ENCODE data around the gene KLHL9.
"Not testable (repeated sequence)": the region's sequence is repeated elsewhere in the genome, so short reads cannot be mapped to it uniquely, and the experiment has no call there.

KLHL9 gene, protein sequence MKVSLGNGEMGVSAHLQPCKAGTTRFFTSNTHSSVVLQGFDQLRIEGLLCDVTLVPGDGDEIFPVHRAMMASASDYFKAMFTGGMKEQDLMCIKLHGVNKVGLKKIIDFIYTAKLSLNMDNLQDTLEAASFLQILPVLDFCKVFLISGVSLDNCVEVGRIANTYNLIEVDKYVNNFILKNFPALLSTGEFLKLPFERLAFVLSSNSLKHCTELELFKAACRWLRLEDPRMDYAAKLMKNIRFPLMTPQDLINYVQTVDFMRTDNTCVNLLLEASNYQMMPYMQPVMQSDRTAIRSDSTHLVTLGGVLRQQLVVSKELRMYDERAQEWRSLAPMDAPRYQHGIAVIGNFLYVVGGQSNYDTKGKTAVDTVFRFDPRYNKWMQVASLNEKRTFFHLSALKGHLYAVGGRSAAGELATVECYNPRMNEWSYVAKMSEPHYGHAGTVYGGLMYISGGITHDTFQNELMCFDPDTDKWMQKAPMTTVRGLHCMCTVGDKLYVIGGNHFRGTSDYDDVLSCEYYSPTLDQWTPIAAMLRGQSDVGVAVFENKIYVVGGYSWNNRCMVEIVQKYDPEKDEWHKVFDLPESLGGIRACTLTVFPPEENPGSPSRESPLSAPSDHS

DNA sequence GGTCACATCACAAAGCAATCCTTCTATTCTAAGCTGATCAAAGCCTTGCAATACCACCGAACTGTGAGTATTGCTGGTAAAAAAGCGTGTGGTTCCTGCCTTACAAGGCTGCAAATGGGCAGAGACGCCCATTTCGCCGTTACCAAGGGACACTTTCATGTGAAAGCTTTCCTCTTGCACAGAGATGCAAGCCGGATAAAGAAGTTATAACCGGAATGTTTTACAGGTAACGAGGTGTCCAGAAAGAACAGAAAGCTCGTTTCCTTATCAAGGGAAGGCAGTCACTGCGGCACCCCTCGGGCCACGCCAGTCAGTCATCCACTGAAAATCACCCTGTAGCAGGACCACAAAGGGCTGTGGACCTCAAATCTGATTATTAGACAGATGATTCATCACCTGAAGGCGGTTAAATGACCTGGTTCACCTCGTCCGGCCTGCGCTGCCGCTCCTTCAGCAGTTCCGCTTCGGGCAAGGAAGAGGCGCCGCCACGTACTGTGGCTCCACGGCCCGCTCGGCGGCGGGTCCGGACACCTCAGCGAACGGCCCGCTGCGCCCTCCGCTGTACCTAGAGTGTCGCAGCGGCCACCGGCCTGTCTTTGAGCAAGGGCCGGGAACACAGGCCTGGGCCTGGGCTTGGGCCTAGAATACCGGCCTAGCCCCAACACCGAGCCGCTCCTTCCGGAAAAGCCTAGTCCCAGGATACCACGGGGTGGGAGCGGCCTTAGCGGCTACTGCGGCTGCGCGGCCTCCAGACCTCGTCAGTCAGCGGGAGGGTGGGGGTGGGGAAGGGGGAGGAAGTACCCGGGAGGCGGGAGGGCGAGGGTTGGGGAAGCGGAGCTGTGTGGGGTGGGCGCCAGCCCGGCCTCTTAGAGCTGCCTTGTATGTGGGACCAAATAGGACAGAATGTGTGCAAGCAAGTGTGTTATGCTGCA is at the start of gene KLHL9:
Gene KLHL9 (minus strand): TSS at position 704 of the 932 bp plus-strand sequence. CDS start 545 bp downstream, at position 159.
- peak; percentile 90 for DNase-seq

DNA sequence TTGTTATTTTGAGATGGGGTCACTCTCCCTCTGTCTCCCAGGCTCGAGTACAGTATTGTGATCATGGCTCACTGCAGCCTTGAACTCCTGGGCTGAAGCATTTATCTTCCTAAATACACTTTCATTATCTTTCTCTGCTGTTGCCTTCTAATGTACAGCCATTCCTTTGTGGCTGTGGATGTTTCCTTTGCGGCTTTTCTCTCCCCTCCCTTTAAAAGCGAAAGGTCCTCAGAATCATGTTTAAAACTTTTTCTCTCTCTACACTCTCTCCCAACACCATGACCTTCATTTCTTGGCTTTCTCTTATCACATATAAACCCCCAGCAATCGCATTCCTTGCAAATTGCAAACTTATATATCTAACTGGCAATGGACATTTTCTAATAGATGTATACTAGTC is 48.4 kb upstream of the KLHL9 start:
- DNase-seq, result no peak

DNA sequence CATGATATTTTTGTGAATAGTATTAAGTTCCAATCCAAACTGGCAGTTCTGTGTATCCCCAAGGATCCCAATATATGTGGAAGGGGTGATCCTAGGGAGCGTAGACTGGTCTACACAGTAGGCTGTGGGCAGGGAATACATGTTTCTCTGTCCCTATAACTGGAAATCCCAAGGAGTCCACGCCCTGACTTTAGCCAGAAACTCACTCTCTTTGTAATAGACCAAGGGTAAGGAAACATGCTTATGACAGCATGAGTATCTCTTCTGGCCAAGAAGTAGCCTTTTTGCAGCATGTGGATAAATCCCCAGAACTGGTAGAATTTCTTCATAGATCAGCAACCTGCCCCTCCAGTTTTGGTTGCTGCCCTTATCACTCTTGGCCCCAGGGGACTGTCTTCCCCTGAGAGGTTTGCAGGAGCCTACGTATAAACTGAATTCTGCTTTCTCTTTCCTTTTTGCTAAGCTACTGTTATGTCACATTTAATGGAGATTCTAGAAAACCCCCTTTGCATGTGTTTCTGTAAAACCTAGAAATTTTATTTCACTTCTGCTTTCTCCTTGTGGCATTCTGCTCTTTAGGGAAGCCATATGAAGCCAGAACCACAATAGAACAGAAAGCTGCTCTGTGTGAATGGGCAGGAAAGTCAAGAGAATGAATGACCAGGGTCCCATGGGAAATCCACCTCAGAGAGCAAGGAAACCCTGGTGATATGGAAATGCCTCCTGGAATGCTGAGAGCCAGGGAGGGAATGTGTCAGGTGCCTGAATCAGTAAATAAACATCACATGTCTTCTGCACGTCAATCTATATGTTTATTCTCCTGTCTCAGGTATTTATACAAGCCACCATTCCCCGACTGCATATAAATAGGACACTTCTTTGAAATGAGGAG is 46.5 kb upstream of the KLHL9 start:
- DNase-seq, result no peak

DNA sequence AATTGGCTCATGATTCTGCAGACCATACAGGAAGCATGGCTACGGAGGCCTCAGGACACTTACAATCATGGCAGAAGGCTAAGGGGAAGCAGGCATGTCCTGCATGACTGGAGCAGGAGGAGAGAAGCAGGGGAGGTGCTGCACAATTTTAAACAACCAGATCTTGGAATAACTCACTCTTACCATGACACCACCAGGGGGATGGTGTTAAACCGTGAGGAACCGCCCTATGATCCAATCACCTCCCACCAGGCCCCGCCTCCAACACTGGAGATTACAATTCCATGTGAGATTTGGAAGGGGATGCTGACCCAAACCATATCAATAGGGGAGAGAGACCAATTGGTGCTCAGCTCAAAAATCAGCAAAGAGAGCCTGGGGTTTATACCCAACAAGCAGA is 36.3 kb upstream of the KLHL9 start:
- DNase-seq, result not testable (repeated sequence)

DNA sequence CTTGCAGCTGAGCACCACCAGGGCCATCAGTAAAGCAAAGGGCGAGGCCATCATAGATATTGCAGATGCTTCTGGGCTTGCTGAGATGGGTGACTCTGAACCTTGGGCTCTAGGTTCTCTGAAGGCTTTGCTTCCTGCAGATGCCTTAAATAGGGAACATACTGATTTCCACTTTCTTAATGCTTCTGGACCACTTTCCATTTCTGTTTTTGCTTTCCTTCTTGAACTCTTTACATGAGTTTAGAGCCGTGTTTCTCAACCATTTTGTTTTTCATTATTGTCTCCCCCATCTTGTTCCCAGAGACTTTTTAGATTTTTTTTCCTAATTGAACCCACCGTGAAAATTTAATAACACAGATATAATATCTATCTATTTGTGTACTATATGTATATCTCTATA is 32.8 kb upstream of the KLHL9 start, which contains the start of gene IFNA13:
Gene IFNA13 (minus strand): TSS at position 101 of the 400 bp plus-strand sequence. CDS start 47 bp downstream, at position 54.
- no peak for DNase-seq

DNA sequence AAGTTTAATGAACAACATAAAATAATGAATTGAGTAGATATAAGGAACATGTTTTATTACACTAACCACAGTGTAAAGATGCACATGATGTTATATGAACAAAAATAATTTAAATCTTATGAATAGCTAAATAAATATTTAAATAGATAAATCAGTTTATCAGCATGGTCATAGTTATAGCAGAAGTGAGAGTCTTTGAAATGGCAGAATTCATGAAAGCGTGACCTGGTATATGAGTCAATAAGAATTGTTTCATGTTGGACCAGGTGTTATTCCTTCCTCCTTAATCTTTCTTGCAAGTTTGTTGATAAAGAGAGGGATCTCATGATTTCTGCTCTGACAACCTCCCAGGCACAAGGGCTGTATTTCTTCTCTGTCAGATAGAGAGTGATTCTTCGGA is 32.0 kb upstream of the KLHL9 start:
- not testable (repeated sequence) for DNase-seq

DNA sequence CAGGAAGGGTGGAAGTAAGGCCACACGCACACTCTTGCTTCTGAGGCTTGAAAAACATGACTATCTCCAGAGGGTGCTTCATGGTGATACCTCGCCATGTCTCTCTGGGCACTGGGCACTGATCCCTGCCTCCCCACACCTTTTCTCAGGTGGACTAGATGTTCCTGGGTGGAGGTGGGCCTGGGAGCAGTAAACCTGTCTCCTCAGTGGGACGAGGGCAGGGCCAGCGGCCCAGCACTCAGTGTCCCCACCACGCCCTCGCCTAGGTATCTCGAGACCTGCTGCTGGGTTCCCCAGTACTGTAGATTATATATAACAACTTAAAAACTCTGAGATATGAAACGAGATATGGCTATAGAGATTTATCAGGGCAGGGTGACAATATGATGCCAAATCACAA is 27.1 kb upstream of the KLHL9 start:
- DNase-seq, result no peak

DNA sequence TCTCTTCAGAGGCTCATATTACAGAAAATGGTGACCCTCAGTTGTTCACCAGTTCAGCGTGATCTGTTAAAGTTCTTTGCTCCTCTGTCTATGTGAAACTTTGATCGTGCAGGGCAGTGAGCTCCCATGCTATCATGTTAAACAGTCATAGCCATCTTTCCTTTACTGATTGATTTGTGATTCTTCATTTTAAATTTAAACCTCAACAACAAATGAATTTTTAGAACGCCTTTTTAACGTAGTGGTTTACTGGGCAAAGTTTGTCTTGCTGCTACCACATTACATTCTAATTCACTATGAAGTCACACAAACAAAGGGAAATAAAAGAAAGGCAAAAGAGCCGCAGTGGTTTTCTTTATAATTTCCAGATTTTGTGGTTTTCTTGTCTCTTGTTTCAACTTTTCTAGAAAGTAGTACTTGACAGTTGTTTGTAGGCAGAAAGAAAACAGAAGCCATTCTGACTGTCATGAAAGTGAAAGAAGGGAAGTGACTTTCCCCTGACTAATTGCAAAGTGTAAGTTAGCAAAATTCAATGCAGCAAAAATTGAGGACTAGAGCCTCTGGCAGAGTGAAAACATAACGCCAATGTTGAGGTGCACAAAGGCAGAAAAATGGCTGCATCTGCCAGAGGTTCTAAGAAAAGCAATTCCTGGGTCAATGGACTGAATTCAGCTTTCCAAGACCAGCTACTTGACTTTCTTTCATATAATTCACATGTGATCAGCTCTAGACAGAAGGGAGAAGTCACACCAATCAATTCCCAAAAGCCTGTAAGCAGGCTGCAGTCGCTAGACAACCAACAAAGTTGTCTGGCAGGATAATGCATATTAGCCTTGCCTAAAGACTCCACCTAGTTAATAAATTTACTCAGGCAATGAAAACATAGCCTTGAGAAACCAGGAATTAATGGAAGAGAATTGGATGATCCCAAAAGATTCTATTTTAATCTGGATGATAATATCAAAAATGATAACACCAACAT is 22.6 kb upstream of the KLHL9 start:
- no peak for DNase-seq

DNA sequence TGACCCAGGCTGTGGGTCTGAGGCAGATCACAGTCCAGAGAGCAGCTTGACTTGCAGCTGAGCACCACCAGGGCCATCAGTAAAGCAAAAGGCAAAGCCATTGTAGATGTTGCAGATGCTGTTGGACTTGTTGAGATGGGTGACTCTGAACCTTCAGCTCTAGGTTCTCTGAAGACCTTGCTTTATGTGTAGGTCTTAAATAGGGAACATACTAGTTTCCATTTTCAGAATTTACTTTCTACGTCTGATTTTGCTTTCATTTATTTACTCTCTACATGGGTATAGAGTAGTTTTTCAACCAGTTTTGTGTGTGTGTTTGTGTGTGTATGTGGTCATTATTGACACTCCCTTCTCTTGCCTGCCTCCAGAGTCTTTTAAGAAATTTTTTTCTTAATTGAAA is 15.6 kb upstream of the KLHL9 start, which contains the start of gene IFNA6:
Gene IFNA6 (minus strand): TSS at position 101 of the 400 bp plus-strand sequence. CDS start 0 bp downstream, at position 101.
- no peak for DNase-seq

DNA sequence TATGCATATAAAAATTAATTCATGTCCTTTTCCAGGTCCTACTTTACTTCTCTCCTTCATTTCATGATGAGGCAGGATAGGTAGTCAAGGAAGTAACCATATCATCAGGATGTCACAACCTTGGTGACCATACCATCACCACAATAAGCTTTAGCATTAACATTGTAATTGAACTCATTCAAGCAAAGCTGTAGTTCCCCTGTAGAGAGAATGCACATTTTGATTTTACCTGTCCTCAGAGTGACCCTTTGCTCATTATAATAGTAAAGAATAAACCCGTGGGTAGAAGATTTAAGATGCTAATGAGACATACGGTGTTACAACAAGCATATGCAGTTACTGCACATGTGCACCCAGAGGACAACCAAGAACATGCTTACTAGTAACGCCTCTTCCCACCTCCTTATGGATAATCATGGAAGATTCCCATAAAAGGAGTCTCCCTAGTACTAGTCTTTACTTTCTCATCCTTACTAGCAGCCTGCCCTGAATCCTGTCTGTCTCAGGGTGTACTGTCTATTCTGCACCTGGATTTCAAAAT is 13.3 kb upstream of the KLHL9 start:
- no peak for DNase-seq

DNA sequence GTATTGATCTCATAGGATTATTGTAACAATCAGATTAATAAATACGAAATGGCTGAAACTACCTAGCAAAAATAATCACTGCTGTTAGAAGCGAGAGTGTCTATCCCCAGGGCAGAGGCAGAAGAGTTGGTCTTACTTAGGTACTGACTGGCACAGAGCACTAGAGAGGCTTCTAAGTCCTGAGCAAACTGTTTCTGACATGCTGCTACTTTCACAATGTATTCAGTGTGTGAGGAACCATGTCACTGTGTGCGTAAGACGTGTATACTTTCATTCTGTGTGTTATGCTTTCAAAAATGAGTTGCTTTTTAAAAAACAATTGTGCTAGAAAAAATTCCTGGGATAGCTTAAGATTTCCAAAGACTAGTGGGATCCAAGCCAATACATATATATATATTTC is 5.5 kb upstream of the KLHL9 start:
- DNase-seq, result no peak

DNA sequence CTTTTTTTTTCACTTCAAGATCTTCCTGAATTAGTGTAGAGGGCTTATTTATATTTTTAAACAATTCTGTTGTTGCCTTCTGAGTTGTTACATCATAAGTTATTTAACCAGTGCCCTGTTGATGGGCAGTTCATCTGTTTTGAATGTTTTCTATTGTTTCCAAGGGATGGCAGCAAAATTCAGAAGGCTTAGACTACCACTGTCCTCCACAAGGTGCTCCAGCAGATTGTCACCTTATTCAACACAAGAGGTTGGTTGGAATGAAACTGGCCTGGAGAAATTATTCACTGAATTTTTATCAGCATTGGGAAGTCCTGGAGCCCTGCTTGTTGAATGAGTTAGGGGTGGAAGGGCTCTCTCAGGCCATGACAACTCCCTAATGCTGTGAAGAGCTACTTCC is 1.3 kb upstream of the KLHL9 start:
- DNase-seq, result no peak

DNA sequence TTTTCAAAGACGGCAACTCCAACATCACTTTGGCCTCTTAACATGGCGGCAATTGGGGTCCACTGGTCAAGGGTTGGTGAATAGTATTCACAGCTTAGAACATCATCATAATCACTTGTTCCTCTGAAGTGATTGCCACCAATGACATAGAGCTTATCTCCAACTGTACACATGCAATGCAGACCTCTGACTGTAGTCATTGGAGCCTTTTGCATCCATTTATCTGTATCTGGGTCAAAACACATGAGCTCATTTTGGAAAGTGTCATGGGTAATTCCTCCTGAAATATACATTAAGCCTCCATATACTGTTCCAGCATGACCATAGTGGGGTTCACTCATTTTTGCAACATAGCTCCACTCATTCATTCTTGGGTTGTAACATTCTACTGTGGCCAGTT is 2.0 kb downstream of the KLHL9 start:
- DNase-seq, result no peak

DNA sequence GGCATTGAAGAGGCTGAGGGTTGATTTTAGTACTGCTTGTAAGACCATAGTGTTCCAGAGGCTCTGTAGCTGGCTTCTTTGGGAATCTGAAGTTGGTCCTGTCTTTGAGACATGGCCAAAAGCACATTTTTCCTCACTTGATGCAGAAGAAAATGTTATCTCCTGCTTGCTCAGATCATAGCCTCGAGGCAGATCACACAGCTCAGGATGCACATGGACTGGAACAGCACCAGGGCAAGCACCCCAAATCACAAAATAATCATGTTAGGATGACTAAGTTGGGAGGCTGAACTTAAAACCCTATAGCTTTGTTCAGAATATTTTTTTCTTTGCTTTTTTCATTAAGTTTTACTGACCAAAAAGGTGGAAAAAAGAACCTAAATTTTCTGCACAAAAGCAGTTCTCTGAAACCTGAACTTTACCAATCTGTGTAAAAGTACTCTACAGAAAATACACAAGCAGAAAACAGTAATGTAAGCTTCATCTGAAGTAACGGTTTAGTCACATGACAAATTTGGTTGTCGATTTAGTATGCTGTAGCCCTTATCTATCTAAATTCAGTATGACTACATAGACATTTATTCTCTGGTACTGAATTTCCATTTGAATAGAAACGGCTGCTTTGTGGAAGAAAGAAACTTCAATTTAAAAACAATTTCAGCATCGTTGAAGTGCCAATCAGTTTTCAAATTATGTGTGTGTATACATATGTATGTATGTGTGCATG is 3.4 kb downstream of the KLHL9 start:
- no peak for DNase-seq

DNA sequence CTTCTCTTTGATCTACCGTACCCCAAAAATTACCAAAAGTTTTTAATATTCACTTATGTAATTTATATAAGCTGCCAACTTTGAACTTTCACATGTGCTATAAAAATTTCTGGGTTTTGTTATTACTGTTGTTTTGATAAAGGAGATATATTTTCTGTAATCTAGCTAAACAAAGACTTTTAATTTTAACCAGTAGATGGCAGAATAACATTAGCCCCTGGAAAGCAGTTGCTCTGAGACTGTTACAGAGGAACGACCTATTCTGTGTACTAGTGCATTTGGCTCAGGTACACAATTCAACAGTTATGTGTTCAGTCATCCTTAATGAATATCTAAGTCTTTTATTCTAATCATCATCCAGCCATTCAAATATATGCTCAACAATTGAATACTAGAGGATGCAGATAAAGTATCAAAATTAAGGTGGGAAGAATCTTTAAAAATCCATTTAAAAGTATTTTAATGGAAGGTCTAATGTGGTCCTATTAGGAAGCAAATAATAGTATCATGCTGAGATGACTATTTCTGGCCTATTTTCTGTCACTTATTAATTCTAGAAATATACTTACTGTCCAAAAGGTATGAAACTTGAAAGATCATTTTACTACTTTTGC is 8.6 kb downstream of the KLHL9 start:
- DNase-seq, result no peak

DNA sequence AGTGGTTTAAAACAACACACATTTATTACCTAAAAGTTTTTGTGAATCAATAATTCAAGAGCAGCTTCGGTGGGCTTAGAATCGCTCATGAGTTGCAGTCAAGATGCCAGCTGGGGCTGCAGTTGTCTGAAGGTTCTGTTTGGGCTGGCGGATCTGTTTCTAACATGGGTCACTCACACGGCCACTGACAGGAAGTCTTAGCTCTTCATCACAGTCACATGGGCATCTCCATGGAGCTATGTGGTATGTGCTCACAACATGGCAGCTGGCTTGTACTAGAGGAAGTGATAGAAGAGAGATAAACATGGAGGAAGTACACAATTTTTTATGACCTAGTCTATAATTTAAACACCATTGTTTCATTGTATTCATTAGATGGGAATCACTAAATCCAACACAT is 11.2 kb downstream of the KLHL9 start:
- no peak for DNase-seq

DNA sequence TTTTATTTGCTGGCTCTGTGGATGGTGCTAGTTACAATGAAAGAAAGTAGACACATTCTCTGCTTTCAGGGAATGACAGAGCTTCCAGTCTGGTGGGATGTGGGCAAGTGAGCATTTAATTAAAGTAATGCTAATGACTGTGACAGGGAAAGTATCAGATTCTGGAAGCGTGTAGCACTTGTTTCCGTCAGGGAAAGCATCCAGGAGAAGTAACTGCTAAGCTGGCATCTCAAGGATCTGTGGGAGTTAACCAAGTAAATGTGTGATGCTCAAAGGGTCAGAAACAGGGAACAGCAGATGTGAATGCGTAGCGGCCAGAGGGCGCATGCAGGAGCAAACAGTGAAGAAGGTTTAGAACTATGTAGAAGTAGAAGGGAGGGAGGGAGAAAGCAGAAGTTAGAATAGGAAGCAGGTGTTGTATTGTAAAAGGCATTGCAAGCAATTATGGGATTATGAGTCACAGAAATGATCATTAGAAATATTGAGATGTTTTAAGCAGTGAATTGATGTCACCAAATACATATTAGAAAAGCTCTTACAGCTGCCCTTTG is 12.2 kb downstream of the KLHL9 start:
- DNase-seq, result no peak

DNA sequence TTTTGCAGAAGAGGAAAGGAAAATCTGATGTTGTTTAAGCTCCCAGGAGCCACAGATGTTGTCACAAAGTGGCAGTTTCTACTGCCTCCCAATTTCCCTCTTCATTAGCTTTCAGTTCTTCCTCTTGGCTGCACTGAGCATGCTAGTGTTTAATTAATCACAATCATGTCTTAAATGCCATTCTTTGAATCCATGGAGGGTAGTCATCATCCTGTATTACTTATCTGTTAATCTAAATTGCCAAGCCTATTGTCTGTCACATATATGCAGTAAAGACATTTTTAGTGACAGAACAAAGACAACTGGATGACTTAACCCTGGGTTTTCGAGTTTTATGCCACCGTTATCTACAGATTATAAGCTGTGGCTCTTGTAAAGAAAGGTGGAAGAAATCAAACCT is 14.7 kb downstream of the KLHL9 start:
- DNase-seq, result no peak

All from KG1 (cell line).